Right kidney (tissue), 1 donor: ENCODE data around the gene NEFH.
"Not testable (repeated sequence)": the region's sequence is repeated elsewhere in the genome, so short reads cannot be mapped to it uniquely, and the experiment has no call there.

Experiments
- DNase-seq: peaks from one replicate; pipeline ENCODE4 v3.0.0-alpha.2; 2016

Gene NEFH

DNA sequence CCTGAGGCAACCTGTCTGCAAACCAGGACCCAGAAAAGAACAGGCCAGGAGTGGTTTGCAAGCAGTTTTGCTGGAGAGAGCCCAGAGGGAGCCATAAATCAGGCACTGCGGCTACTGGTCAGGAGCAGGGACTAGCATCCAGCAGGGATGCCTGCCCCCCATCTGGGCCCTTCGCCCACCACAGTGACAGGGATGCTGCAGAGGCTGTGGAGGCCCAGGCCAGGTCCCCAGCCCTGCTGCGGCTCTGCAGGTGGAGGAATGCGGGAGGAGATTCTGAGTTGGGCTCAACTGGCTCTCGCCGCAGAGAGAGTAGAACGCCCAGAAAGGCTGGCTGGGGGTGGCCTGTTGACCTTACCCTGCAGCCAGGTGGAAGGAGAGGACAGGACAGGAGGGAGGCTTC lies 16.4 kb upstream of the NEFH start:
- DNase-seq = no peak

DNA sequence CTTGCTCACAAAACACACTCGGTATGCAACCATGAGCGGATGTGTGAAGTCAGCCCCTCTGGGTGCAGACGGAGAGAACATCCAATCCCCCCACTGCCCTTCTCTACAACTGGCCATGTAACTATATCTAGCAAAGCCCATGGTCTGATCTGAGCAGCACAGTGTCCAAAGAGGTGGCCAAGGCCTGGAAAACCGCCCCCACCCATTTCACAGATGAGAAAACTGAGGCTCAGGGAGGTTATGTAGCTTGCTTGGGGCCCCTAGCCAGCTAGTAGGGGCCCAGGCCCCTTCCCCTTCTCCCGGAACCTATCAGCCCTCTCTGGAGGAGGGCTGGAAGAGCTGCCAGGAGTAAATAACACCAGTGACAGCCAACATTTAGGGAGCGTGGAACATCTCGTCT lies 15.4 kb upstream of the NEFH start:
- no peak for DNase-seq

DNA sequence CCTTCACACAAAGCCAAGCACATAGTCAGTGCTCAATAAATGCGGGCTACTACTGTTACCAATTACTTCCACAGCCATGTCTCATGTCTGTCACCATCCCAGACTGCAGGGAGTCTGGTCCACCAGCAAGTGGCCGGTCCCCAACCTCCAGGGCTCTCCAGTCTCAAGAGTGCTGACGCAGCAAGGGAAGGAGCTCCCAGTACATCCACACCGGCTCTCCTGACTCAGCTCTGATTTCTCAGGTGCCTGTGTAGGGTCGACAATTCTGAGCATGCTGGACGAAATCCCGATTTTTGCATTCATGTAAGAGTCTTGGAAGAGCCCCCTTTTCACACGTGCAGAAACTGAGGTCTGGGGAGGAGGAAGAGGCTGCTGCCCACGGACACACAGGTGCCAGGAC lies 10.3 kb upstream of the NEFH start:
- peak; percentile 11 for DNase-seq

DNA sequence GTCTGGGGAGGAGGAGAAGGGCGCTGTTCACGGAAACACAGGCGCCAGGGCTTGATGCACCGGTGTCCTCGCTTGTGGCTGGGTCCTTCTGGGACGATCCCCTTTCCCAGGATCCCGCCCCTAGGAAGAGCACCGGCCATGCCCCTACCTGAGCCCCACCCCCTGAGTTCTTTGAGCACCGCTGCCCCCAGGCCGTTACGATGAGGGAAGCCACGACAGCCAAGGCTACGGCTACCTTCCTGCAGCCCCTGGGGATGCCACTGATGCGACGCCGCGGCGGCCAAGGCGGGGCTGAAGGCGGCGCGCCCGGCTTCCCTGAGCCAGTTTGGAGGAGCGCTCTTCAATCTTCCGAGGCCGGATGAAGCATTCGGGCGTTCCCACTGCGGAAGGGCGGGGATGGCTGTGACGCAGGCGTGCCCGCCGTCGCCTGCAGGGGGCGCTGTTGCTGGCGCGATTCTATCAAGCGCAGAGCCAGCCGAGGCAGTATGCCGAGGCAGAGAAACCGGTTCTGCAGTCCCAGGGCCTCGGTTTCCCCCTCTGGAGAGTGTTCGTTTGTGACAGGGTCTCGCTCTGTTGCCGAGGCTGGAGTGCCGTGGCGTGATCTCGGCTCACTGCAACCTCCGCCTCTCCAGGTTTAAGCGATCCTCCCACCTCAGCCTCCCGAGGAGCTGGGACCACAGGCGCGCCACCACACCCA lies 9.7 kb upstream of the NEFH start:
- peak; percentile 65 for DNase-seq

DNA sequence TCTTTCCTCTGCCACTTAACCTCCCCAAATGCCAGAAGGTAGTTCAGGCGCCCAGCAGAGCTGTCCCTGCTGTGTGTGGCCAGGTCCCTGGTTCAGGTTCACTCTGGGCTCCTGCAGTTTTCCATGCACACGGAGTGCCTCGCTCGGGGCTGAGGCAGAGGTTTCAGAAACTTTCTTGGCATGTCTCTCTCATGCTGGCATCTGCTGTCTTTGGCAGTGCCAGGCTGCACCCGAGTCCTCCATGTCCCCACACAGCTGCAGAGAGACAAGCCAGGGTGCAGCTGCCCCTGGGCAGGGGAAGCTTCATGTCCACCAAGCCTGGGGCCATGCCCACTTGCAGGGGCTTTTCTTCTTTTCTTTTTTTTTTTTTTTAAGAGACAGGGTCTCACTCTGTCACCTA lies 7.0 kb upstream of the NEFH start:
- DNase-seq = no peak

DNA sequence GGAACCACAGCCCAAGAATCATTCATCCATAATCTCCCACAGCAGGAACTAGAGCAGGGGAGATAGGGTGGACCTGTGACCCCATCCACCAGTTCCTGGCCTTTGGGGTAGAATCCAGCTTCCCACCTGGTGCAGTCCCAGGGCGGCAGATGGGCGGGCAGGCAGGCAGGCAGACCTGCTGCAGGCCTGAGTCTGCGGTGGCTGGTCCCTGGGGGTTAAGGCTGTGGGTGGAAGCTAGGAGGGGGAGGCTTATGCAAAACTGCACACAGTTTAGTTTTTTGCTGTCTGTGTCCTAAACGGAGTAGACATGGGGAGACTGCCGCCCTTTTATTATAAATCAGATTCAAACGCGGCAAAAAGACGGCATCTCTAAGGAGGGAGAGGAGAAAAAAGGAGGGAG lies 4.5 kb upstream of the NEFH start:
- DNase-seq = no peak

GRCh38 chr22:29476116-29476515 lies 3.9 kb upstream of the NEFH start:
- DNase-seq = no peak

GRCh38 chr22:29477723-29478318 lies 2.2 kb upstream of the NEFH start:
- DNase-seq = no peak

GRCh38 chr22:29478326-29479276 lies 1.4 kb upstream of the NEFH start:
- peak; percentile 59 for DNase-seq

- no peak for DNase-seq
Observed at GRCh38 chr22:29480262-29480511, 169 bp downstream of the NEFH start.

GRCh38 chr22:29480512-29481264 lies 670 bp downstream of the NEFH start:
- peak; percentile 70 for DNase-seq

GRCh38 chr22:29481265-29482000 lies 1.4 kb downstream of the NEFH start:
- DNase-seq = no peak

DNA sequence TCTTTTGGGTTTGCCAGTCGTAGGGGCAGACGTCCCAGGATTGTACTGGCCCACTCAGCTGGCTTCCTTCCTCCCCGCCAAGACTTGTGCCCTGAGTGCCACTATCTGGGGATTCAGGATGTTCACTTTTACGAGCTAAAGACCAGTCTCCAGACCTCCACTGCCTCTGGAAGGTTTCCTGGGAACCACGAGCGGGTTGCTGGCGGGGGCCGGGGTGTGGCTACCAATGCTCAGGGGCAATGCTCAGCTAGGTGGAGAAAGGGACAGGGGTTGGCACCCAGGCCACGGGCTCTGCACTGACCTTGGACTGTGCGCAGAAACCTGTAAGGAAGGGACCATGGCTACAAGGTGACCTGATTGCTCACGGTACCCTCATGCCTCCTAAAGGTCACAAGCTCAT lies 2.2 kb downstream of the NEFH start:
- no peak for DNase-seq

DNA sequence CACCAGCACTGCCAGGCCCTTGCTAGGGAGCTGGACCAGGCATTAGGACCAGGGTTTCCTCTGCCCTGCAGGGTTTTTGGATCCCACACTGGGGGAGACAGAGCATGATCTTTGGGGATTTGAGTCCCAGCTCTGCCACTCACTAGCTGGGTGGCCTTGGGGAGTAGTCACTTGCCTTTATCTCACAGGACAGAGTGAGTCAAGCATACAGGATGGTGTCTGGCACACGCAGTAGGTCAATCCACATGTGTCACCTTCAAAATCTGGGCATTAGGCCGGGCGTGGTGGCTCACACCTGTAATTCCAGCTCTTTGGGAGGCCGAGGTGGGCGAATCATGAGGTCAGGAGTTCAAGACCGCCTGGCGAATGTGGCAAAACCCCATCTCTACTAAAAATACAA lies 2.7 kb downstream of the NEFH start:
- DNase-seq = no peak

- DNase-seq = no peak
Observed at GRCh38 chr22:29483254-29483653, 3.2 kb downstream of the NEFH start.

GRCh38 chr22:29484642-29485041 lies 4.6 kb downstream of the NEFH start:
- no peak for DNase-seq

DNA sequence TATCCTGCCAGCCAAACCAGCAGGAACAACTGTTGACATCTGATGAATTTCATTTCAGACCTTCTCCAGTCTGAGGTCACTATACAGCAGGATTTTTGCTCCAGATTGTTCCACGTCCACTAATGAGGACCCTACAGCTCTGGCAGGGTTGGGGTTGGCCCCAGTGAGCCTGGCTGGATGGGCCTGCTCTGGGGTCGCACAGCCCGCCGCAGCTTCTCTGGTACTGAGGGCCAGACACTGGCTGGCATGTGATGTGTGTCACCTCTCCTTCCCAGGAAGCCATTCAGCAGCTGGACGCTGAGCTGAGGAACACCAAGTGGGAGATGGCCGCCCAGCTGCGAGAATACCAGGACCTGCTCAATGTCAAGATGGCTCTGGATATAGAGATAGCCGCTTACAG lies 5.4 kb downstream of the NEFH start:
- no peak for DNase-seq

- DNase-seq = no peak
Observed at GRCh38 chr22:29487426-29487986, 7.5 kb downstream of the NEFH start.

- not testable (repeated sequence) for DNase-seq
Observed at GRCh38 chr22:29489127-29489780, 9.2 kb downstream of the NEFH start.

DNA sequence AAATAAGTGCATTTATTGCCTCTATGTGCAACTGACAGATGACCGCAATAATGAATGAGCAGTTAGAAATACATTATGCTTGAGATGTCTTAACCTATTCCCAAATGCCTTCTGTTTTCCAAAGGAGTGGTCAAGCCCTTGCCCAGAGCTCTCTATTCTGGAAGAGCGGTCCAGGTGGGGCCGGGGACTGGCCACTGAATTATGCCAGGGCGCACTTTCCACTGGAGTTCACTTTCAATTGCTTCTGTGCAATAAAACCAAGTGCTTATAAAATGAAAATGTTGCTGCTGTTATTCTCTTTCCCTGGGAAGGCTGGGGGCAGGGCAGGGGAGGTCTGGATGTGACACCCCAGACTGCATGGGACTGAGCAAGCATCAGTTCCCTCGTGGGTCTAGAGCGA lies 11.0 kb downstream of the NEFH start:
- no peak for DNase-seq

DNA sequence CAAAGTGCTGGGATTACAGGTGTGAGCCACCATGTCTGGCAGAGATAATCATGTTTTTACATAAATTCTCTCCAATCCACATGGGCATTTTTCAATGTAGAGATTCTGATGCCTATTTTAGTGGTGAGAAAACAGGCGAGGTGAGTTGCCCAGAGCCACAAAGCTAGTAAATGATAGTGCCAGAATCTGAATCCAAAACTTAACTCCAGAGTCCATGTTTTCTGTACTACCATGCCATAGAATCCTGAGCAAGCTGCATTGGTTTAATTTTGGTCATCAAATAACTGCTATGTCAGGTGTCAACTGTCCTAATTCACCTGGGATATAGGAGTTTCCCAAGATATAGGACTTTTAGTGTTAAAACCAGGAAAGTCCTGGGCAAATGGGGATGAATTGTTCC lies 13.6 kb downstream of the NEFH start:
- DNase-seq = no peak
